G401 (cell line): ENCODE results near the gene PSEN2. TPM values are rescaled to one million over a fixed set of nuclear protein-coding genes. Genes with fewer than 3 reads are reported as not detected.
A peak's percentile ranks its signal among the peaks of the same experiment; 100 is the strongest.

Source experiments
- DNase-seq: peaks from one replicate; pipeline ENCODE4 v3.0.0-alpha.2; 2015; ENCODE audit warnings: low spot score
- in situ Hi-C: cut with HindIII; loops from 2 replicates; pipeline ENCODE4 v1.10.0; 2016; ENCODE audit warnings: low sequenced_read_pairs, mixed read lengths
- total RNA-seq: library from RNA; depleted of rRNA; stranded (reverse); fragments of >200 nt; shearing (Covaris generic); gene quantifications from 2 replicates; pipeline ENCODE4 v1.2.3, GENCODE V29; 2014

Gene PSEN2
- total RNA-seq, 1 experiment from 2014 or later, result 40.7 TPM

GRCh38 chr1:226862890-226863289, 7.5 kb upstream of the PSEN2 start:
- in situ Hi-C loops, result no loop called here
- DNase-seq, result no peak

- DNase-seq, result no peak
- in situ Hi-C loops, result no loop called here
Observed at GRCh38 chr1:226863446-226863845, 7.0 kb upstream of the PSEN2 start.

GRCh38 chr1:226864311-226864710, 6.1 kb upstream of the PSEN2 start:
- in situ Hi-C loops, result no loop called here
- no peak for DNase-seq

GRCh38 chr1:226865590-226865989, 4.8 kb upstream of the PSEN2 start:
- in situ Hi-C loops, result no loop called here
- no peak for DNase-seq

DNA sequence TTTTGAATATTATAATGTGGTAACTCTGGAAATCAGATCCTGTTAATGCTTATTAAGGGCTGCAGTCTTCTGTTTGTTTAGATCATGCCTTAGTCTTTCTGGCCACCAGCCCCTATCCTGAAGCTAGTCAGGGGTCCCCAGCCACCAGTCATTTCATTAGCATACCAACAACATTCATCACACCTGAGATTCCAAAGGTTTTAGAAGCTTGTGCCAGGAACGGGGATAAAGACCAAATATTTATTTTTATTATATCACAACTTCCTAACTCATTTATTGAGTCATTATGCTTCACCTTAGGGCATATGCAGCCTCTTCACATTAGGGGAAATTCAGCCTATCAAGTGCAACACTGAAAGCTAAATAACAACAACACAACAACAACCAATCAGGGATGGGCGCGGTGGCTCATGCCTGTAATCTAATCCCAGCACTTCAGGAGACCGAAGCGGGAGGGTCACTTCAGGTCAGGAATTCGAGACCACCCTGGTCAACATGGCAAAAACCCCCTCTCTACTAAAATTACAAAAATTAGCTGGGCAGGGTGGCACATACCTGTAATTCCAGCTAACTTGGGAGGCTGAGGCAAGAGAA, 2.9 kb upstream of the PSEN2 start:
- DNase-seq, result no peak
- in situ Hi-C loops, result no loop called here

DNA sequence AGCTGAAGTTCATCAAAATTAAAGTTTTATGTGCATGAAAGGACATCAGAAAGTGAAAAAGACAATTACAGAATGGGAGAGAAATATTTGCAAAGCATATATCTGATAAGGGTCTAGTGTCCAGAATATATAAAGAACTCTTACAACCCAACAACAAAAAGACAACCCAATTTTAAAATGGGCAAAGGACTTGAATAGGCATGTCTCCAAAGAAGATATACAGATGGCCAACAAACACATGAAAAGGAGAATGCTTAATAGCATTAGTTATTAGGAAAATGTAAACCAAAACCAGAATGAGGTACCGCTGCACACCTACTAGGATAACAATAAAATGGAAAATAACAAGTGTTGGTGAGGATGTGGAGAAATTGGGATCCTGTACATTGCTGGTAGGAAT, 1.7 kb upstream of the PSEN2 start:
- in situ Hi-C loops, result no loop called here
- no peak for DNase-seq

GRCh38 chr1:226870026-226870400, 403 bp upstream of the PSEN2 start:
- in situ Hi-C loops, result no loop called here
- DNase-seq, result no peak

DNA sequence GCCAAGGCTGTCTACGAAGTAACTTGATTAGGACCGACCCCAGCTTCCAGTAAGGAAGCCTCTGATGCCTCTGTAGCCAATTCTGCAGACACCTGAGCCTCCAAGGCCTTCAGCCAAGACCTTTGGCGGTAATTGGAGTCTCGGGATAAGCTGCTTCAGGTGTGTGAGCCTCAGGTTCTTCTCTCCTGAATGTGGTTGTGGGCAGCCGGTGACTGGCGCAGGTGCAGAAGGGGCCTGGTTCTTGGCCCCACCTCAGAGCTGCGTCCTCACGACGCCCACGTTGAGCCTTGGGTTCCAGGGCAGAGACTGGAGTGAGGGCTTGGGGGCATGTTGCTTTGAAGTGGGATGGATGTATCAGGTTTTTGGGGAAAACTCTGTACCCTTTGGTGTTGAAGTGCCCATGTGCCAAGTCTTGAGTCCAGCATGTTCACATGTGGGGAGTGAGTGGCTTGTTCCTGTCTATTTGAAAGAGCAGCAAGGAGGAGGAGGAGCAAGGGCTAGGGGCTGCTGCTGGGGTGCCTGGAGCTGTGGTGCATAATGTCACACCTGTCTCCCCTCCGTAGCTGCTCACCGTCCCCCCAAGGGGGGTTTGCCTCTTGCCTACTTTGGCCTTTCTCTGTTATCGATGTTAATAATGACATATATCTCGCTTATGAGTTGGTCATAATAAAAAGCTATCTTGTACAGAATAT, 1.4 kb downstream of the PSEN2 start:
- DNase-seq, result peak; percentile 41
- in situ Hi-C loops, result no loop called here

DNA sequence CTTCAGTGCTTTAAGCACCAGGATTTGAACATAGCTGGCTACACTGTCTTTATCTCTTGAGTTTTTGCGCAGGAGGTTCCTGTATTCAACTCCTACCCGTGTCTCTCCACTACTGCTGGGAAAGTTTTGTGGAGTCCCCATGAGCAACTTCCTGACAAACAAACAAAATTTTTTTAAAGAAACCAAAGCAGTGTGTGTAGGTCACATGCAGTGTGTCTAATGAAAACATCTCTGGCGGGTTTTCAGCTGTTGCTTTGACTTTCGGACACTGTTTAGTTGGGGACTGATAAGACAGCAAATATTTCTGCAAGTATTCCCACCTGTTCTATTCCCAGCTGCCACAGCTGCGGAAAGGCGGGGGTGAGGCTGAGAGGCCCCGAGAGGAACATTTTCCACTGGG, 2.0 kb downstream of the PSEN2 start:
- DNase-seq, result no peak
- in situ Hi-C loops, result no loop called here

- in situ Hi-C loops, result no loop called here
- no peak for DNase-seq
Observed at GRCh38 chr1:226873771-226874578, 3.6 kb downstream of the PSEN2 start.

DNA sequence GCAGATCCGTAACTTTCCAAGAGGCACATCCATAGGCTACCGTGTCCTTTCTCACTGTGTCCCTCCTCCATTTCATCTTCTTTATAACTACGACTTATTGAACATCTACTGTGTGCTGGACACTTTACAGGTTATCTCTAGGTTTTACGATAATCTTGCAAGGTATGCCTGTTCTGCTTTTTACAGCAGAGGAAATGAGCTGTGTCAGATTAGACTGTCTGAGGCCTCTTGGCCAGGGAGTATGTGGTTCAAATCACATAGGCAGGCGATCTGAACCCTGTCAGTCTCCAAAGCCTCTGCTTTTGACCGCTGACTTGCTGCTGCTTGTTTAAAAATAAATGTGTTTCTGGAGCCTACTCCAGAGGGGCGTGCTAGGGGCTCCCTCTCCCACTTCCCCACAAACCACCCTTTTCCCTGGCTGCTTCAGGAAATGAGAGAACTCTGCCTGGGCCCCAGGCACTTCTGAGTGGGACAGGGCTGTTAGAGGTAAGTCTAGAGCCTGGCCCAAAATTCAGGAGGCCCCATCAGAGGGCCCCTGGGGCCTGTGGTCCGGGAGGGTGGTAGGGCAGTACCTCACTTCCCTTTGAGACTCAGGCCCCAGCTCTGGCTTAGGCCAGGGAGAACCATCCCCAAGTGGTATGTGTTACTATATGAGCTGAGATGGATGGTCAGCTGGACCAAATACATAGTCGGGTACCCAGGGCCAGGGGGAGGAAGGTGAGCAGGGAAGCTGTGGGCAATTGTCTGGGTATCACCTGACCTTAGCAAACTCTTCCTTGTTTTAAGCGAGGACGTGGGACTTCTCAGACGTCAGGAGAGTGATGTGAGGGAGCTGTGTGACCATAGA, 4.4 kb downstream of the PSEN2 start:
- in situ Hi-C loops, result no loop called here
- DNase-seq, result no peak

DNA sequence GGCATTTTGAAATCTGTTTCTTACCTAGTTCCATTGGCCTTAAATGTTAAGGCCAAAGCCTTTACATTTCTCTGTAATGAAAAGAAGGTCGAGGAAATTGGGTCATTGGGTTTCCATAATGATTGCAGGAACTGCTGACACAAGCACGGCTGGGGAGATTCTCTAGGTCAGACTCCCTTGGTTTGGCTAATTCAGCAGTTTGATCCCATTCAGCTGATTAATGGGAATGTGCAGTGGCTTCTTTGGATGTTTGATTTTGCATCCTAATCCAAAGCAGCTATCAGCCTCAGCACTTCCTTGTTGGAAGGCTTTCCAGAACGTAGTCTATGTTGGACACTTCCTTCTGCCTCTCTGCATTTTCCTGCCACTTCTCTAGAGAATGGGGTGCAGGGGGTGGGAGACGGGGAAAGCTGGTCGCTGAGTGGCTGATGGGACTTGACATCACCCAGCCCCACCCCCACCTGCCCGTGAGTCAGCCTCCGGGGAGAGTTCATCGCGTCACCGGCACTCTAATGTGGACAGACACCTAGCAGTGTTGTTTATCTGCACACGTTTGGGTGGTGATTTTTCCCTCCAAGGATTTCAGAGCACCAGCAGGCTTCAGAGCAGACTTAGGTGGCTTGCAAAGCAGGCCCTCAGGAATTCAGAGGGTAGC, 5.4 kb downstream of the PSEN2 start:
- in situ Hi-C loops, result no loop called here
- peak; percentile 72 for DNase-seq

DNA sequence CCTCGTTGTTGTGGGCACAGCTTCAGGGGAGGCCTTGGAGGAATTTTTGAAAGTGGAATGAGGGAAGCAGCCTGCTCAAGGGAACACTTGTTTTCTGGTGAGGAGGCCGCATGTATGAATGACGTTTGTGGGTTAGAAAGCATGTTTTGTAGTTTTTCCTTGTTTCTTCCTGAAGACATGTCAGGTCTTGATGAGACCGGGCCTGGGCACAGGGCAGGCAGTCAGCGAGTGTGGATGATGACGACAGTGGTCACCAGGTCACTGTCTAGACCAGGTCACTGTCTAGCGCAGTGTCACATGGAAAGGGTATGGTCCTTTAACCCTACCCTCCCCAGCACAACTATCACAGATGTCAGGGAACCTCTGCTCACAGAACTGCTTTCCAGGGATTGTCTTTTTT, 7.3 kb downstream of the PSEN2 start:
- in situ Hi-C loops, result no loop called here
- DNase-seq, result no peak

- in situ Hi-C loops, result no loop called here
- DNase-seq, result no peak
Observed at GRCh38 chr1:226880372-226881287, 10.2 kb downstream of the PSEN2 start.

DNA sequence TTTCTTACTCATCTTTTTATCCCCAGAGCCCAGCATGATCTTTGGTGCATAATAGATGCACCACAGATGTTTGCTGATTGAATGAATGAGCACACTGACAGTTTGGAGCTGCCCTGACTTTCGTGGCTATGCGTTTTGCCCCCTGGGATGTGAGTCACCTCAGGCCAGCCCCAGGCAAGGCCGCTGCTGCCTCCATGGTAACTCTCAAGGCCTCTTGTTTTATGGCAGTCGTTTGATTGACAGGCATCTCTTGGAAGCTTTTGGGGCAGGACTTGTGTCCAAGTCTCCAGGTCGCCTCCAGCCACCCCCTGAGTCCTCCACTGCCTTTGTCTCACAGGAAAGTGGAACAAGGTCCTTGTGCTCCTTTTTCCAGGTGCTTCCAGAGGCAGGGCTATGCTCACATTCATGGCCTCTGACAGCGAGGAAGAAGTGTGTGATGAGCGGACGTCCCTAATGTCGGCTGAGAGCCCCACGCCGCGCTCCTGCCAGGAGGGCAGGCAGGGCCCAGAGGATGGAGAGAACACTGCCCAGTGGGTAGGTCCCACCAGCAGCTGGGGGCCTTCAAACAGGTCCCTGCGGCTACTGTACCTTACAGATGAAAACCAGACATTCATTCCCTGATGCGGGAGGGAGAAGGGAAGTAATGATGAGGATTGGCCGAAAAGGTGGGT, 11.2 kb downstream of the PSEN2 start:
- no peak for DNase-seq
- in situ Hi-C loops, result no loop called here

GRCh38 chr1:226882187-226882586, 11.8 kb downstream of the PSEN2 start:
- DNase-seq, result no peak
- in situ Hi-C loops, result no loop called here

GRCh38 chr1:226882631-226883409, 12.4 kb downstream of the PSEN2 start:
- no peak for DNase-seq
- in situ Hi-C loops, result no loop called here
